HG03558 (cell line): Measurements from ENCODE around the gene SEMA3C.
"Not testable (repeated sequence)": the region's sequence is repeated elsewhere in the genome, so short reads cannot be mapped to it uniquely, and the experiment has no call there.

Experiments
- ATAC-seq: cut with Tn5 transposase; IDR thresholded peaks from one replicate; pipeline ENCODE4 v1.9.1; 2021; ENCODE audit warnings: moderate number of reproducible peaks; ENCODE audit not compliant: unreplicated experiment; ENCODE audit errors: extremely low read depth

Gene SEMA3C

DNA sequence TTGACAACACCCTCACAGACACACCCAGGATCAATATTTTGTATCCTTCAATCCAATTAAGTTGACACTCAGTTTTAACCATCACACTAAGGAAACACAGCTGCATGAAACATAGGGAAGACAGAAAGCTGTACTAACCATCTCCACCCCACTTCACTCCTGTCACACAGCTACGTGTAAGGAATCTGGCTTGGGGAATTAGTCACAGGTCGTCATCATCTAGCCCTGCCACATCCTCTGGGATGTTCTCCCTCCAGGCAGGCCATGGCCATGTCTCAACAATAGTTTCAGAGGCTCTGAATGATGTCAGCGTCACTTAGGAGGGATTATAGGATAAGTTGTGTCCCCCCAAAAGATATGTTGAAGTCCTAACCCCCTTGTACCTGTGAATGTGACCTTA, 10.8 kb upstream of the SEMA3C start:
- ATAC-seq: no peak

DNA sequence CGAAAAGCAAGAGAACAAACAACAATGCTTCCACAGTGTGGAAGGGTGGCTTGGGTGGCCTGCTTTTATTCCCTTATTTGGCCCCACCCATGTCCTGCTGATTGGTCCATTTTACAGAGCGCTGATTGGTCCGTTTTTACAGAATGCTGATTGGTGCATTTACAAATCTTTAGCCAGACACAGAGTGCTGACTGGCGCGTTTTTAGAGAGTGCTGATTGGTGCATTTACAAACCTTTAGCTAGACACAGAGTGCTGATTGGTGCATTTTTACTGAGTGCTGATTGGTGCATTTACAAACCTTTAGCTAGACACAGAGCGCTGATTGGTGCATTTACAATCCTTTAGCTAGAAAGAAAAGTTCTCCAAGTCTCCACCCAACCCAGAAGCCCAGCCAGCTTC, 8.1 kb upstream of the SEMA3C start:
- ATAC-seq: not testable (repeated sequence)

- ATAC-seq: no peak
Observed at GRCh38 chr7:80924090-80924489, 5.2 kb upstream of the SEMA3C start.

- no peak for ATAC-seq
Observed at GRCh38 chr7:80923211-80923612, 4.4 kb upstream of the SEMA3C start.

DNA sequence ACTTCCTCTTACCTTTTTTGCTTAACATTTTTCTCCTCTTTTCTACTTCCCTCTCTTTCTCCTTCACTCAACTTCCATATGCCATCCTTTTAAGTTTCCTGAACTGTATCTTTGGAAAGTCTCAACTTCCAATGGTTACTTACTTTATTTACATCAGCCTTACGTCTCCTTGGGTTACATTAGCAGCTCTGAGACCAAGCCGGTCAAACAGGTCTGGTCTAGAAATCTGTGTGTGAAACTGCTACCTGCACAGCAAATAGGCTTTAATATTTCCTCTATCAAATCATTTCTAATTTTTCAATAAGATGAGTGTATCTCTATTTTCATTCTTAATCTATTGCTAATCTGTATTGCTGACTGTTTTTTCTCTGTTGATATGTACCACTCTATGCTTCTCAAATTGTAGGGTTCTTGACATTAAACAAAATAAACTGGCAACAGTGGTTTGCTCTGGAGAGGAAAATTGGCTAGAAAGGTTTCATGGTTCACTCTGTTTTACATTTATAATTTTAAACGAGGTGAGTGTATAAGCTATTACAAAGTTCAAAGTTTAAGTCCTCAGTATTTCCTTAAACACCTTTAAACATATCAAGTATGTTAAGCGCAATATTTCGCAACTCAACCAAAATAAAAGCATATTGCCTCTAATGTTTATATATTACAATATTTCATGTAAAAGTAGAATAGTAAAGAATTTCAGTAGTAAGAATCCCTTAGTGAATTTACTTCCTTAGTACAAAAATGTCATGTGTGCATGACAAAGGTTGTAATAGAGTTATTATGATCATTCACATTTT, 3.6 kb upstream of the SEMA3C start:
- no peak for ATAC-seq

DNA sequence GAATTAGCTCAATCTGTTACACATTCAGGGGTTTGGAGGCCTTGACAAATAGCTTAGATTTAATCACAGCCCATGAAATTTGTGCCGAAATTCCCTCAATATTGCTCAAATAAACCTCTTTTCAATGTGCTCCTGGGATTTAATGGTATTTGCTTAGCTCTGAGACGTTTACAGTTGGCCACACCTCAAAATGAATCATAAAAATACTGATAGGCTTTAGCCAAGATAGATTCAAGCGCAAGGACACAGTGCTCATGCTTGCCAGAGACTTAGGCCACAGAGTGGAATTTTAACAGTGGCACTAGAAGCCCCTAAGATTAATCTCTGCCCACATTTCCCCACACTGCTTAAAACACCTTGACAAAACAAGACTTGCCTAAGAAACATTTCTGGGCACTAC, 2.3 kb upstream of the SEMA3C start:
- no peak for ATAC-seq

DNA sequence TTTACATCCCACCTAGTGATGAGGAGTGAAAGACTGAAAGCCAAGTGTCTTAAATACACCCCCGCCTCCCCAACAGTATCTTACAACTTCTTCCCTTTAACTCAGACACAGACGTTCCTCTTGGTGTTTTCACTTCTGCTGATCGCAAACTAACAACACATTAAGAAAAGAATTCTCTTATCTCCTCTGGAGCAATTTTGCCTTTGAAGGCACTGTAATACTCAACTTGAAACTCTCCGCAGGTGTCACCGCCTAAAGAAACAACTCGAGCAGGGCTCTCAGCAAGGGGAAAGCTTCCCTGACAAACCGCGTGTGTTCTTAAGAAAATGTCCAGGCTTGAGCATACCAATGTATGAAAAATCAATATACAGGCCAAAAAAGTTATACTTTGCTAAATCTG, 452 bp downstream of the SEMA3C start:
- no peak for ATAC-seq

DNA sequence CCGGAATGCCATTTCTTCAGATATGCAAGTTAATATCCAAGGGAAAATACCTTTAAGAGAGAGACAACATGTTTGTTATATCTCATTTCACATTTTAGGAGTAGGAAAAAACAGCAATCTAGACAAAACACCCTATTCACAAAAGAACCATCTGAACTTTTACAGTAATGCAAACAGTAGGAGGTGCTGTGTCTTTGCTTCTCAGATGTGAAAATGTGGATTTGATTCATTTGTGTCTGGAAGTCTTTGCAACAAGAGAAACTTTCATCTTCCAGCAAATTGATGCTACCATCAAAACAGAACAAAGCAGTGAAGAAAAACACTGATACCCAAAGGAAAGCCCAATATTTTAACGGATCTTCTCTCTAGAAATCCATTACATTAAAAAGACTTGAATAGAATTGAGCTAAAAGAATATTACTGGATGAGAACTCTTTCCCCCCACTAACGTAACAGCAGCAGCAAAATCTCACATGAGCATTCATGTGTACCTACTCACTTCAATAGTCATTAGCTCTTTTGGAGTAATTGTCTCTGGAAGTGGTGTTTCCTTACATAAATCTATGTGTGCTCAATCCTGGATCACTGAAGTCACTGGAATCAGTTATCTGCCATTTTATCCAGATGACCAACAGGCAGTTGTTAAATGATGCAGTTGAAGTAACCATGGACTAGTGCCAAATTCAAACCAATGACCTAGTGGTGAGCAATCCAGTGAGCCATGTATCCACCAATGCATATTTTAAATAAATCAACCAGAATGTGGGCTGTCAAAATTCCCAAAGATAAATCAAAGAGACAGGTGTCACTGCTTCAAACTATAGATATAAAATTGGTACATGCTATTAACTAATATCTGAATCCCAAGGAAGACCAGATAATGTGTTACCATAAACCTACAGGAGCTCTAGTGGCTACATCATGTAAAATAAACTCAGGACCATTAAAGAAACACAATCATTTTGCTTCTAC, 1.8 kb downstream of the SEMA3C start:
- ATAC-seq: no peak

GRCh38 chr7:80910228-80910627, 8.6 kb downstream of the SEMA3C start:
- ATAC-seq: no peak

DNA sequence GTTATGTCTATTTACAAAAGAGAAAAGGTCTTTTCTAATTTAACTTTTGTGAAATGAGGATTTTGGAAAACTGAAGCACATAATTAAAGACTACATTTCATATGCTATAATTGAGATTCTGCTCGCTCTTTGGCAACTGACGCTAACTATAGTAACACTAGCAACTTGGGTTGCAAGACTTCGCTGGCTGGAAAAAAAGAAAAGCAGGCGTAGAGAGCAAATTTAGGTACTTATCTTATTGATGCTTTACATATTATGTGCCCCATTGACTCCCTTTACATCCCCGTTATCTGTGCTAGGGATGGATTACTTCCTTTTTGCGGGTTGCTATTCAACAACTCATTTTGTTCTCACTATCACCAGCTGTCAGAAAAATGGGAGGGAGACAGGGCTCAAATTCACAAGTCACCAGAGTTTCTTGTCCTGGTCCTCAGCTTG, 10.5 kb downstream of the SEMA3C start:
- ATAC-seq: no peak

DNA sequence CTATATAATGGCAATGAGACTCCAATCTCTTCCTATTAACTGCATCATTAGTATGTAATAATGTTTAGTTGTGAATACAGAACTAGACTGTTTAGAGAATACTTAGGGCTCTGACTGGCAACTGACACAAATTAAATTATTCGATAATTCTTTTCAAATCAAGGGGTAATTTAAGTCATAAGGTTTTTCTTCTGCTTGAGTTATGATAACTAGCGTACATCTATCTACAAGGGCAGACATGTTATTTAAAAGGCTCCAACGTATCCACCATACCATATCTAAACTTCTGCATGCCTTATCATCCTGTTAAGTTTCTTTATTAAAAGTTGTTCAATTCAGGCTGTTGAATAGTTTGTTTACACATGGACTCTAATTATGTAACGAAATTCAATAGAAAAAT, 11.2 kb downstream of the SEMA3C start:
- no peak for ATAC-seq

GRCh38 chr7:80907141-80907601, 11.7 kb downstream of the SEMA3C start:
- no peak for ATAC-seq

DNA sequence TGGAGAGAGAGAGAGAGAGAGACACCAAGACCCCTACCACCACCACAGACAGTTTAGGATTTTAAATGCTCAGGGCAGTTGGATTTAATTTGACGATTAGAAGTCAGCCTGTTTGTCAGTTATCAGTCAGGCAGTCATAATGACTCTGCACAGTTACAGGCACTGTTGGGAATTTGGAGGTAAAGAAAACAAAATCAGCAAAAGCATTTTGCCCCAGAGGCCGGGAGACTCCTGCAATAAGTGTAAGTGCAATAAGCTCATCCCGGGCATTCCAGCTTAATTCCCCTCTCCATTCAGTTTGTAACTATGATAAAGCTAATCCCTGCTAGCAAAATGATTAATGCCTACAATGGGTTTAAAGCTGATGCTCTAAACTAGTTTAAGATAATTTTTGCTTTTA, 13.5 kb downstream of the SEMA3C start:
- ATAC-seq: no peak

- no peak for ATAC-seq
Observed at GRCh38 chr7:80902716-80903308, 16.0 kb downstream of the SEMA3C start.

- no peak for ATAC-seq
Observed at GRCh38 chr7:80902019-80902418, 16.8 kb downstream of the SEMA3C start.

DNA sequence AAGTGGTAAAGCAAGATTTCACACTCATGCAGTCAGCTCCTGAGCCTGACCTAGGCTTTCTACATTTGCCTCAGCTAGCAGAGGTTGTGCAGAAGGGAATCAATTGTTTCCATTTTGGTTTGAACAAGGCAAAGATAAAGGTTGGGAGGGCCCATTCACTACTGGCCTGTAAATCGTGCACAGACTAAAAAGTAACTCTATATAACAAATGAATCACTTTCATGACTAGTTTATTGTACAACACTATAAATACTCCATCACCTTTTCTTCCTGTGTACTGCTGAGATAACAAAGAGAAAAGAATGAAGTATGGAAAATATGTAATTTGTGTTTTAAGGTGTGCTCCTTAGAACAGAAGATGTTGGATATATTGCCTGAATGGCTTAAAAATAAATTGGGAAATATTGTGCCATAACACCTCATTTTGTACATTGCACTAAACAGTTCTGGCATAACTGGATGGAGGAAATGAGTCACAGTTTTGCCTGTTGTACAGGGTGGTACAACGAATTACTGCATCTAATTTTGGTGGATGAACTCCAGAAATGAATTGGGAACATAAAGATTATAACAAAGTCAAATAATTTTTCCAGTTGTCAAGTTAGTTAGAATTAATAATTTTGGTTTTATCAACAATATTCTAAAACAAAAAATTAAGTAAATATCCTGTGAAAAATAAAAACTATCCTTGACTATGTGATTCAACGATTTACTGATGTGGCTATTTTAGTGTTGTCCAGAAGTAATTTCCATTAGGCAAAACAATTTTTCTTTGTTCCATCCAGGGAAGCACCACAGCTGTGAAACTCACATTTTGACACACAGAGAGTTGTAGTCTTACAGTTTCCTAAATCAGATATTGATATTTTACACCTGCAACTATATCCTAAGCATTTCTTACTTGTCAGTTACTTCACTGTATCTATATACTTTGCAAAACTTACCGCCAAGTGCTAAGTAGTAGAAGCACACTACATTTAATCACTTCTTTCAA, 18.0 kb downstream of the SEMA3C start:
- no peak for ATAC-seq

DNA sequence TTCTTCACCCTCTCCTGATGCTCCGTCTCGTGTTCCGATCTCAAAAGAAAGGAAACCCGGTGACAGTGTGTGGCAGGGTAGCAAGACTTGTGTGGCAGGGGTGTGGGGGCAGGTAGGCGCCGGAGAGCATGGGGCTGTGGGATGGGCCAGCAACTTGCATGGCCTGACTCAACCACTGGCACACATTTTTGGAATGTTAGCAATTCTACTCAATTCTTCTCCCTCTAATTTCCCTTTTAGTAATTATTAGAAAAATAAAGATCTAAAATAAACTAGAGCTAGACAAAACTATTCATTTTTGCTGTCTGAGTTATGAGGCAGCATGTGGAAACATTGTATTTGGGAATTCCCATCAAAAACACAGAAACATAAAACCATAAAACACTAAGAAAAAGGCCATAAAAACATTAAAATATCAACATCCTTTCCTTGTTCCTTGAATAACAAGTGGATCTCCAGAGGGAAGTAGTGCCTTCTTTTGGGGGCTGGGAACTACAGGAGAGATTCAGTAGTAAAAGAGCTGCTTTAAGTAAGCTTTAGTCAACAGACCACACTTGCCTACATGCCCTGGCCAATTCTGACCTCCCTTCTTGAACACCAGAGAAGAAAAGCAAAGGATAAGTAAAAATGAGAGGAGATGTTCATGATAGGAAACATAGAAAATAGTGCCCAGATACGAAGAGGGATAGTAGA, 21.8 kb downstream of the SEMA3C start:
- no peak for ATAC-seq

GRCh38 chr7:80895056-80895455, 23.8 kb downstream of the SEMA3C start:
- no peak for ATAC-seq

GRCh38 chr7:80891259-80891544, 27.6 kb downstream of the SEMA3C start:
- ATAC-seq: no peak
